A673 (cell line): ENCODE results near the gene B2M. TPM values are rescaled to one million over a fixed set of nuclear protein-coding genes. Genes with fewer than 3 reads are reported as not detected.

Experiments used
- BruUV-seq: library from RNA; stranded (reverse); fragments of 400-500 nt; replicated peaks from 2 replicates; lab custom pipeline; 2021; lab: Mats Ljungman, UMichigan
- CTCF ChIA-PET: fragments of 300-600 bp; sonication (Branson Sonifier 250); formaldehyde crosslinking; loops from one replicate; lab custom pipeline; 2022; ENCODE audit warnings: antibody characterized with exemption; lab: Charles Lee
- POLR2A ChIA-PET: fragments of 300-600 bp; sonication (Branson Sonifier 250); formaldehyde crosslinking; loops from one replicate; lab custom pipeline; 2022; ENCODE audit warnings: antibody characterized with exemption; ENCODE audit not compliant: low non-redundant PET; lab: Charles Lee
- DNase-seq: peaks from one replicate; pipeline ENCODE4 v3.0.0-alpha.2; 2015; ENCODE audit warnings: low spot score
- H3K27ac ChIP-seq: fragments of 200-600 bp; sonication (generic); 2 replicates; pipeline ENCODE4 v1.5.1; 2016; ENCODE audit warnings: mixed run types, low read depth, mild to moderate bottlenecking, mixed read lengths, antibody characterized with exemption, low read length; ENCODE audit not compliant: poor library complexity, severe bottlenecking
- H3K27me3 ChIP-seq: fragments of 200-600 bp; sonication (generic); replicated peaks from 2 replicates; pipeline ENCODE4 v1.6.1; 2017; ENCODE audit warnings: mixed run types, low read depth, mild to moderate bottlenecking, mixed read lengths, antibody characterized with exemption, low read length; ENCODE audit not compliant: insufficient read depth, poor library complexity
- H3K36me3 ChIP-seq: fragments of 200-600 bp; sonication (generic); 2 replicates; pipeline ENCODE4 v1.6.1; 2016; ENCODE audit warnings: mixed run types, mild to moderate bottlenecking, mixed read lengths, antibody characterized with exemption, low read length; ENCODE audit not compliant: insufficient read depth, poor library complexity, severe bottlenecking
- H3K4me1 ChIP-seq: fragments of 200-600 bp; sonication (generic); 2 replicates; pipeline ENCODE4 v1.6.1; 2017; ENCODE audit warnings: mixed run types, mild to moderate bottlenecking, mixed read lengths, antibody characterized with exemption, low read length; ENCODE audit not compliant: insufficient read depth, poor library complexity, severe bottlenecking
- H3K4me3 ChIP-seq: fragments of 200-600 bp; sonication (generic); 2 replicates; pipeline ENCODE4 v1.5.1; 2016; ENCODE audit warnings: low read depth, mixed run types, mild to moderate bottlenecking, mixed read lengths, low read length; ENCODE audit not compliant: poor library complexity, severe bottlenecking
- H3K9me3 ChIP-seq: fragments of 200-600 bp; sonication (generic); 2 replicates; pipeline ENCODE4 v1.6.1; 2016; ENCODE audit warnings: mixed run types, low read depth, mild to moderate bottlenecking, mixed read lengths, antibody characterized with exemption, low read length; ENCODE audit not compliant: poor library complexity, severe bottlenecking
- CTCF ChIP-seq: fragments of 300-800, 200-600 bp; sonication (generic); conservative IDR thresholded peaks from 2 replicates; pipeline ENCODE4 v1.5.1; 2017; ENCODE audit warnings: low read depth, mild to moderate bottlenecking, antibody characterized with exemption, low read length, moderate library complexity, mixed read lengths
- EZH2 ChIP-seq: fragments of 200-600 bp; sonication (generic); IDR thresholded peaks from 2 replicates; pipeline ENCODE4 v1.6.1; 2017; ENCODE audit warnings: borderline replicate concordance, low read depth, mild to moderate bottlenecking, mixed read lengths, antibody characterized with exemption, low read length; ENCODE audit not compliant: poor library complexity, severe bottlenecking
- intact Hi-C: fragments of 100-400 bp; cut with micrococcal nuclease; formaldehyde crosslinking; loops from one replicate; pipeline ENCODE4 v1.10.0; 2022; ENCODE audit not compliant: unreplicated experiment
- total RNA-seq: library from RNA; stranded (reverse); gene quantifications from 2 replicates; pipeline ENCODE4 v1.2.3, GENCODE V29; 2021

Gene B2M
- total RNA-seq, 1 experiment from 2014 or later: 1,873 TPM

GRCh38 chr15:44720460-44721176 is 9.3 kb downstream of the B2M start:
- Histone ChIP-seq H3K4me1 (peaks cover 15% of the 10 kb centered on the region), H3K36me3 (peaks cover 35% of the 10 kb centered on the region), H3K4me3 (no peak overlapping the region), H3K27me3 (no peaks in the 10 kb centered on the region), H3K27ac (no peak overlapping the region), H3K9me3 (no peaks in the 10 kb centered on the region)
- TF ChIP-seq CTCF (no peak), EZH2 (no peak)
- ChIA-PET POLR2A (interaction anchor here (0.6 kb wide), 1 partner anchor 698 kb away, joined by 4 read pairs; no protein-coding TSS in a partner anchor), CTCF (no interaction called here)
- intact Hi-C loops: loop anchor here (10.0 kb wide), 2 partner anchors 296 to 304 kb away; partner anchors contain the start of genes CTDSPL2 and SORD
- BruUV-seq: no TSS peak
- DNase-seq: no peak

- ChIA-PET POLR2A (interaction anchor here (0.7 kb wide), 1 partner anchor 10 kb away, joined by 5 read pairs; the partner anchor contains the start of gene B2M), CTCF (no interaction called here)
- intact Hi-C loops: loop anchor here (10.0 kb wide), 2 partner anchors 297 to 303 kb away; partner anchors contain the start of genes CTDSPL2 and SORD
- Histone ChIP-seq H3K36me3 (peaks cover 21% of the 10 kb centered on the region), H3K9me3 (no peaks in the 10 kb centered on the region), H3K27me3 (no peaks in the 10 kb centered on the region), H3K4me1 (peaks cover 23% of the 10 kb centered on the region), H3K27ac (peak overlapping the region; percentile 18), H3K4me3 (no peak overlapping the region)
- DNase-seq: no peak
- TF ChIP-seq CTCF (no peak), EZH2 (no peak)
- no TSS peak for BruUV-seq
Observed at GRCh38 chr15:44722011-44722410, 10.7 kb downstream of the B2M start.

- TSS peak; percentile 49 for BruUV-seq
- POLR2A ChIA-PET: interaction anchor here (0.6 to 1.1 kb wide), 3 partner anchors 10 to 186 kb away, joined by 3 to 9 read pairs (median 8); partner anchors contain the start of gene B2M
- peak; percentile 79 for DNase-seq
- CTCF ChIA-PET: interaction anchor here (1.1 to 1.5 kb wide), 3 partner anchors 12 to 62 kb away, joined by 6 to 8 read pairs (median 6); partner anchors contain the start of genes B2M, PATL2 and SPG11
- Histone ChIP-seq H3K9me3 (no peaks in the 10 kb centered on the region), H3K27me3 (no peaks in the 10 kb centered on the region), H3K4me3 (peak overlapping the region; percentile 17), H3K27ac (peak overlapping the region; percentile 95), H3K4me1 (peaks cover 35% of the 10 kb centered on the region), H3K36me3 (peaks cover under 1% of the 10 kb centered on the region)
- TF ChIP-seq CTCF (no peak), EZH2 (no peak)
- intact Hi-C loops: loop anchor here (10.0 kb wide), 2 partner anchors 299 to 301 kb away; partner anchors contain the start of genes CTDSPL2 and SORD
Observed at GRCh38 chr15:44726136-44726535, 14.8 kb downstream of the B2M start.
